HCT116 (cell line): ENCODE results near the gene ZNF579.

ENCODE experiments used
- JUND ChIP-seq: IDR thresholded peaks from 2 replicates; pipeline ENCODE4 v1.6.1; 2012
- POLR2A ChIP-seq: IDR thresholded peaks from 2 replicates; pipeline ENCODE4 v1.7.0; 2011; ENCODE audit warnings: borderline replicate concordance; ENCODE audit not compliant: insufficient read depth, insufficient read length; ENCODE audit errors: extremely low read depth

DNA sequence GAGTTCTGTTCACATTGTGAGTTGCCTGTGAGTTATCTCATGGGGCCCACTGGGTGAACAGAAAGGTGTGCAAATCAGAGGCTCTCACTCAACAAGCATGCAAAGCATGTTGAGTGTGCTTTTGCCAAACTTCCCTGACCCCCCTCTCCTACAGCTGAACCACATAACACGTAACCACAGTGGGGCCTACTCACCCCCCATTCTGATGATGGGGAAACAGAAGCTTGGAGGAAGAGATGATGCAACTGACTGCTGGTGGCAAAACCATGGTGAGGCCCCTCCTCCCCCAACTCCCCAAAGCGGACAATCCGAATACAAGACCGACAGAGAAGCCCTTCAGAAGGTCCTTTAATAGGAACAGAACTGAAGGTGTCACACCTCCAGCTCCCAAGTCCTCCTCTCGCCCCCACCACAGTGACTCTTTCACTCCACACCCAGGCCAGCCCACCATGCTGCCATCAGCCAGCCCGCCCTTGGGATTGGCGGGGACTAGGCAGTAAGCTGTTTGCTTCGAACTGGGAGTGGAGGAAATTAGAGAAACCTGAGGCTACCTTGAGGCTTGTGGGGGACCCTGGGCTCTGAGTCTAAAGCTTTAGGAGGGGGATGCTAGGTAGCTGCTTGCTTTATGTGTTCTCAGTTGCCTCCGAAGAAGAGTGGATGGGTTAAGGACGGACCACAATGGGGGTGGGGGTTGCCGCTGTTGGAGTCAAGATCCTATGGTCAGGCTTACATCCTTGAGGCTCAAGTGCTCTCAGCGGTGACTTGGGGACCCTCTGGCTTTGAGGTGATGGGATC, 40.0 kb upstream of the ZNF579 start:
- no peak for TF ChIP-seq POLR2A
- TF ChIP-seq JUND, result no peak
